GM21529 (cell line): ENCODE results near the gene VSTM4.

Experiments used
- ATAC-seq: cut with Tn5 transposase; IDR thresholded peaks from one replicate; pipeline ENCODE4 v1.9.1; 2021; ENCODE audit not compliant: unreplicated experiment

Gene VSTM4

GRCh38 chr10:49011756-49012155, 103.6 kb downstream of the VSTM4 start:
- ATAC-seq = no peak

GRCh38 chr10:49010865-49011264, 104.5 kb downstream of the VSTM4 start:
- no peak for ATAC-seq

DNA sequence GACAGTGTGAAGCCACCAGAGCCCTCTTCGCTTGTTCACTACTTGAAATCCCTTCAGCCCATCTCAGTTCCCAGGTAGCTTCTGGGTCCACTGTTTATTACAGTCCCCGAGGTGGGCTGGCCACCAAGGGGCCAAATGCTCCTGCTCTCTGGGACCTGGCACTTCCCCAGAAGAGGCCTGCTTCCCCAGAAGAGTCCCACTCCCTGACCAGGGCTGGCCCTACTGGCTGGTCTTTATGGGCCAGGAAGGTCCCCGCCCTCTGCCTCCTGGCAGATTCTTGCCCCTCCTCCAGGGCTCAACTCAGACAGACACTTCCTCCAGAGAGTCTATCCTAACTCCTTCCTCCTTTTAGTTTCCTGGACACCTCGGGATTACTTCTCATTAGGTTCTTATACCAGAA, 105.0 kb downstream of the VSTM4 start:
- ATAC-seq = no peak

- no peak for ATAC-seq
Measured at GRCh38 chr10:49009199-49009979, 105.9 kb downstream of the VSTM4 start.

DNA sequence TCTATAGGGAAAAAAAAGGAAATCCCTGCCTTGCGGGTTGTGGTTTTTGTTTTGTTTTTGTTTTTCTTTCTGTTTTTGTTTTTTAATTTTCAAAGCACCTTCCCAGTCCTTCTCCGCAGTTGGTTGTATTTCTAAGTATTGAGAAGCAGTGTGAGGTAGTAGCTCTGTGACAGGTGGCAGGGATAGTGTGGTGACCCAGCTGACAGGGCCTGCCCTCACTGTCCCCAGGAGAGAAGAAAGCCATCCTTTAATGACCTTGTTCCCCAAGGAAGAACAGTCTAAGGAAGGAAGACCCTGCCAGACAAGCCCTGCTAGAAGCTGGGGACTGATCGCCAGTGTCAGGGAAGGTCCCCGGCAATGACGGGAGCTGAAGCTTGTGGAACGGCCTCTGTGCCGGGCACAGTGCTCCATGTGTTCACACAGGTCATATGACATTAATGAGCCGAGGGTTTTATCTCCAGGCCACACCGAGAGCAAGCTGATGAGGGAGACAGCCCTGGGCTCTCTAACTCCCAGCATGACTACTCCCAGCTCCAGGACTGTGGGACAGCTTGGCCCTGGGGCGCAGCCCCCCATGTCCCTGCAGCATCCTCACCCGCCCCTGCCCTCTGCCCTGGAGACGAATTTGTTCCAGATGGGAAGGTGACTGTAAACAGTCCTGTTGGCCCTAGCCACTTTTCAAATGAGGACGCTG, 106.7 kb downstream of the VSTM4 start:
- no peak for ATAC-seq

- ATAC-seq = no peak
Measured at GRCh38 chr10:49008091-49008490, 107.2 kb downstream of the VSTM4 start.

- ATAC-seq = no peak
Measured at GRCh38 chr10:49007129-49007528, 108.2 kb downstream of the VSTM4 start.

GRCh38 chr10:49005270-49005669, 110.1 kb downstream of the VSTM4 start:
- ATAC-seq = no peak

- no peak for ATAC-seq
Measured at GRCh38 chr10:49001870-49002672, 113.3 kb downstream of the VSTM4 start.

DNA sequence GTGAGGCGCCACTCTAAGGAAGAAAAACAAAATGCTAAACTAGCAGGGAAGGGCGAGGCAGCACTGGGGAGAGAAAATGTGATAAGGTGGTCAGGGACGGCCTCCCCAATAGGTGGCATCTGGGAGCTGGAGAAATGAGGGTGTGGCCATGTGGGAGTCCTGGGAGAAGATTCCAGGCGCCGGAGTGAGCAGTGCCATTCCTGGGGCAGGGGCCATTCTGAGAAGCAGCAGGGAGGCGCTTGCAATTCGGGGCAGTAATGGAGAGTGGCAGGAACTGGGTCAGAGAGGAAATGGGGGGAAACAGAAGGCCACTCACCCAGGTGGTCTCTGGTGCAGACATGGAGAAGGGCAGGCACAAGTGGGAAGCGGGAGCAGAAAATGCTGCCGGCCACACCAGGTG, 113.9 kb downstream of the VSTM4 start:
- no peak for ATAC-seq

DNA sequence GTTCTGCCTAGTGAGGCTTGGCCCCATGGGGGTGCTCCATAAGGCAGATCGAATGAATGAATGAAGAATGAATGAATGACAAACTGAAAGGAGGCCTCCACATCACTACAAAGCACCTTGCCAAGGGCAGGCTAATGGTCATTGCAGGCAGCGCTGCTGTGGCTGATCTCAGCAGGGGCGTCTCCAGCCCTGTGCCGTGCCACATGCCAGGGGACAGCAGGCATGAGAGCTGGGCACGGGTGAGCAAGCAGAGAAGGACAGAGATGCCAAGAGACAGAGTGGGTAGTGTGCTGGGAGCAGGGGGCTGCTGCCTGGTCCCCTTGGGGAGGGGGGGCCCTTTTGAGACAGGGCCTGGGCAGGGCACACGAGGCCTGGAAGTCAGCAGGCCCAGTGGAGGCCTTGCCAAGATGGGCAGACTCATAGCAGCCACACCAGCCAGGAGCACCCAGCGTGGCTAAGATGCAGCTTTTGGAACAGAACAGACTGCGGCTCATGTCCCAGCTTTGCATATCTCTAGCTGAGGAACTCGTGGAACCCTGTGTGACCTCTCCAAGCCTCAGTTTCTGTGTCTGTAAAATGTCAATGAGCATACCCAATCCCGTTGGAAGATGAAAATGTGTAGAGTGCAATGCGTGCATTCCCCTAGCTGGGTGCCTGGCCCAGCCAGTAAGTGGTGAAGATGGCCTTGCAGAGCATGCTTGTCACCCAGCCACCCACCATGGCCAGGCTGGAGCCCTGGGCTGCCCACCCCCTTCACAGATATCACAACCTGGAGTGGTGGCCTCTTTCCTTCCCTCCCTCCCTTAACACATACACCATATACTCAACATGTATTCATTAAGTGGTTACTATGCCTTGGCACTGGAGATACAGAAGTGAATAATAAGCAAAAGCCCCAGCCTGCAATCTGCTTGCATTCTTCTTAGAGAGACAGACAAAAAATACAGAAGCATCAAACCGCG, 114.6 kb downstream of the VSTM4 start:
- no peak for ATAC-seq

DNA sequence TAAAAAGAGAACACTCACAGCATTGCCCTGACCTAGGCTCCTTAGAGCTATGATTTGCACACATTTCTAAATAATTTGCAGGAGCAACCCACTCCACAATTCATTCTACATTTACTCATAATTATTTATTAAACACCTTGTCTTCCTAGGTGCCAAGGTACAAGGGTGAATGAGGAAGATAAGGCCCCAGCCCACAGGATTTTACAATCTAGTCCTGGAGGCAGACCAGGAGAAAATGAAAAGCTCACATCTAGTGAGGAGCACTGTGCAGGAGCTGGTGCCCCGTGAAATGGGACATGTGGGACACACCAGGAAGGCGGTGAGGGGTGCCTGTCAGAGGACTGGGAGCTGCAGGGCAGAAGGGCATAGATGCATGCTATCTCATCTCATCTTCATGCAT, 116.0 kb downstream of the VSTM4 start:
- ATAC-seq = no peak

- no peak for ATAC-seq
Measured at GRCh38 chr10:48996329-48996728, 119.0 kb downstream of the VSTM4 start.

GRCh38 chr10:48993627-48994026, 121.7 kb downstream of the VSTM4 start:
- no peak for ATAC-seq

- ATAC-seq = no peak
Measured at GRCh38 chr10:48990226-48990625, 125.1 kb downstream of the VSTM4 start.

GRCh38 chr10:48985621-48986158, 129.6 kb downstream of the VSTM4 start:
- no peak for ATAC-seq

DNA sequence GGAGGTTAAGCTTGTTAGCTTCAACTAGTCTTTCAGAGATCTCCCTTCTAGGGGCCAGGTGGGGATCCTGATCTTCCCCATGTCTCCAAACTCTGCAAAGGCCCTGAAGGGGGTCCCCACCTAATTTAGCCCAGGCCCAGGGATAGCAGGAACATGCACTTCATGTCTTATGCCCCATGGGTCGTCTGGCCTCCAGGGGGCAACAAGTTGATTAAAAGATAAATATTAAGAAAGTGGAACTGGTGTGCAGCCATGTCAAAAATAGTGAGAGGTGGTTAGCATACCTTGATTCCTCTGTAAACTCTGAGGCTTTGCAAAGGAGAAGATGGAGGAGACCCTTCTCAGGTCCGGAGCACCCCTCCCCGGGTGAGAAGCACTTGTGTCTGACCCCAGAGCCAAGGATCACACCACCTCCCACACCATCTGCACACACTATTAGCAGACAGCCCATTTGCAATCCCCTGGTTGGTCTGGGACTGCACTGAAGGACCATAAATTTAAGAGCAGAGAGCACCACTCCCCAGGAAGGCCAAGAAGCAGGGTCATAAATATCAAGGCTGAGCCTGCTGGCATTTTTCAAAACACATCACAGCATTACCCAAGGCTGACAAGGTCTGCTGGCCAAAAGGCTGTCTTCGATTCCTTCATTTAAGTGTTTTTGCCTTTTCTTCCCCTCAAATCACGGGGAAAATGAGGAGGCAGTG, 131.5 kb downstream of the VSTM4 start:
- ATAC-seq = no peak

- no peak for ATAC-seq
Measured at GRCh38 chr10:48982584-48982983, 132.7 kb downstream of the VSTM4 start.

DNA sequence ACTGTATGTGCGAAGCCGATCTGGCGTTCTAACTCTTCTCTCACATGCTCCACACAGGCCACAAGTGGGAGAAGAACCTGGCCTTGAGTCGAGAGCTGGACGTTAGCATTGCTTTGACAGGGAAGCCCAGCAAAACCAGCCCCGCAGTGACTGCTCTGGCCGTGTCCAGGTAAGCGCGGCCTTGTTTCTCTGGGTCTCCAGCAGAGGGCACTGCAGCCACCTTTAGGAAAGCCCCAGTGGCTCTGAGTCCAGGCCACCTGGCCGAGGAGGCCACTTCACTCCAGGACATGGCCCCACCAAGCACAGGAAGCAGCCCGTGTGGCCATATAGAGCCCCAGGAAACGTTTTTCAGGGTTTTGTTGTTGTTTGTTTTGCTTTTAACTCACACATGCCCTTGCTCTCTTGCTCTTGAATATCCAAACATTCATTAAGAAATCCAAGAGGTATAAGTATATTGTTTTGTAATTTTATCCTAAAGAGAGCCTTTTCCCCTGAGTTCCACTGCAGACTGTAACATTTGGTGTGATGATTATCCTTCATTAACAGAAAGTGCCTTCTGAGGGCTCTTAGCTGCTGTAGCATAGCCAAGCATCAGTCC, 133.9 kb downstream of the VSTM4 start:
- ATAC-seq = no peak
